C4-2B (cell line): Measurements from ENCODE around the gene UGT1A10.

Experiments
- CTCF ChIP-seq: fragments of 450-650 bp; conservative IDR thresholded peaks from 2 replicates; pipeline ENCODE4 v1.5.1; 2017; ENCODE audit warnings: mild to moderate bottlenecking
- ZFX ChIP-seq: fragments of 450-650 bp; IDR thresholded peaks from 2 replicates; pipeline ENCODE4 v1.6.1; 2017

- TF ChIP-seq CTCF (no peak), ZFX (no peak)
Observed at GRCh38 chr2:233692648-233693047, 56.4 kb downstream of the UGT1A10 start, which contains the start of gene UGT1A6.
